B cell (primary cell): Measurements from ENCODE around the gene DLGAP4.

Source experiments
- CTCF ChIP-seq: fragments of 200-600 bp; IDR thresholded peaks from one replicate; pipeline ENCODE4 v1.8.0; 2022; ENCODE audit warnings: antibody characterized with exemption, mild to moderate bottlenecking
- EZH2 ChIP-seq: IDR thresholded peaks from 2 replicates; pipeline ENCODE4 v1.6.1; 2012; ENCODE audit warnings: borderline replicate concordance, low read depth, mild to moderate bottlenecking, moderate library complexity, low read length; ENCODE audit not compliant: insufficient read depth, poor library complexity, severe bottlenecking

DNA sequence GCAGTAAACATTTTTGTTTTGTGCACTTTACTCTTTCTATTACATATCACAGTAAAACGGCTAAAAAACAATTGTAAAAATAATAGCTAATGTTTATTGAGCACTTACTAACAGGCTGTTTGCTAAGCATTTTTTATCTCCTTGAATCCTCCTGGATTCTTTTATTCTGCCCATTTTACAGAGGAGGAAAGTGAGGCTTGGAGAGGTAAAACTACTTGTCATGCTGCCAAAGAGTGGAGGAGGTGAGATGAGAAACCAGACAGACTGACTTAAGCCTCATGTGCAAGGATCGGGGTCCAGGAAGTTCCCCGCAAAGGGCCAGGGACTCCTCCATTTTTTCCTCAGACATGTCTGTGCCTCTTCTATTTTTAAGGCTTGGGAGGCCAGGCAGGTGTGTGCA, 63.6 kb downstream of the DLGAP4 start:
- TF ChIP-seq EZH2 (no peak), CTCF (no peak)
